ENCODE data around the gene F3.

- TF ChIP-seq CHD2 (IDR thresholded peaks at IDR 0.05; ENCODE audit: low read depth, low read length) (no peak), MAX (CRISPR knock-in tag; IDR thresholded peaks at IDR 0.05) (no peak), TFAM (CRISPR knock-in tag; conservative IDR thresholded peaks at IDR 0.05) (no peak)
Observed at GRCh38 chr1:94553323-94553730, 11.8 kb upstream of the F3 start.

Measured in K562 (cell line).